Ovary (tissue), 3 donors: ENCODE measurements around the gene RPLP2.

Experiments used
- CTCF ChIP-seq, 3 donors: fragments of 450-650 bp in 2 of 3; fragments of 200-600 bp in 1 of 3; IDR thresholded peaks; one replicate each; pipeline versions ENCODE4 v1.5.1 to v1.8.0; 2016 to 2022; ENCODE audit warnings: antibody characterized with exemption in 3 of 3, mild to moderate bottlenecking in 1 of 3
- EP300 ChIP-seq: sonication (generic); formaldehyde crosslinking; IDR thresholded peaks from one replicate; pipeline ENCODE4 v1.6.1; 2017; ENCODE audit warnings: antibody characterized with exemption
- POLR2A ChIP-seq: fragments of 450-650 bp; IDR thresholded peaks from one replicate; pipeline ENCODE4 v1.6.1; 2017; ENCODE audit warnings: antibody characterized with exemption, mild to moderate bottlenecking, moderate library complexity
- donor health status: DM: no; HTN: no; CAD: no.

DNA sequence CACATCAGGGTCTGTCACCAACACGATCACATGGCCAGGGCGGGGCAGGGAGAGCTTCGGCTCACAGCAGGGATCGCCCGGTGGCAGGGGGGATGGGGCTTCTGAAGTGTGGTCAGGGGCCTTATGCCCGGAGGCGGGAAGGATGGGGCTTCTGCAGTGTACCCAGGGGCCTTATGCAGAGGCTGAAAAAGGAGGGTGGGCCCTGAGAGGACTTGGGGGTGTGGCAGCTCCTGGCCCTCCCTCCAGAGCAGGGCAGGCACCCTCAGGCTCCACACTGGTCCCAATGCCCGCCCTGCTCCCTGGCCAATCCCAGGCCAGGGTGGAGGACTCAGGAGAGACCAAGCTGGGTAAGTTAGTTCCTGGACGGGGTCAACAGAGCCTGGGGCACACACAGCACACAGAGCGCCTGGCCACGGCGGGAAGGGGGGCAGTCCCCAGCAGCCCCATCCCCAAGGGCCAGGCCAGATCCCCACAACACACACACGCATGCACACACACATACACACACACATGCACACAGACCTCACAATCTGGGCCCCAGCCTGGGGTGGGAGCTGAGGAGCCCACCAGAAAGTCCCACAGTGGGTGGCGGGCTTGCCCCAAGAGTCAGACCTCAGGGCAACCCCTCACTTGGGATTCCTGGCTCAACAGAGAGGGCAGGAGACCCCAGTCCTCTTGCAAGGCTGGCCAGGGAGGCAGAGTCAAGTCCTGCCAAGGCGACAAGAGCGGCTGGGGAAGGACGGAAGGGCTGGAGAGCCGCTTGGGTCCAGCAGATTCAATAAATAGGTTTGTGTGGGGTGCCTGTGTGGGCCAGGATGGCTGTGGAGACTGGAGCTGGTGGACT is 18.8 kb upstream of the RPLP2 start:
- TF ChIP-seq POLR2A: no peak
- no peak for TF ChIP-seq CTCF (IDR thresholded peaks at IDR 0.05)
- TF ChIP-seq EP300: no peak
